HCEC 1CT (cell line): ENCODE data around the gene LDAH.
"Not testable (repeated sequence)": the region's sequence is repeated elsewhere in the genome, so short reads cannot be mapped to it uniquely, and the experiment has no call there.

Source experiments
- DNase-seq: peaks from one replicate; pipeline ENCODE4 v3.0.0-alpha.2; 2017

The LDAH gene

DNA sequence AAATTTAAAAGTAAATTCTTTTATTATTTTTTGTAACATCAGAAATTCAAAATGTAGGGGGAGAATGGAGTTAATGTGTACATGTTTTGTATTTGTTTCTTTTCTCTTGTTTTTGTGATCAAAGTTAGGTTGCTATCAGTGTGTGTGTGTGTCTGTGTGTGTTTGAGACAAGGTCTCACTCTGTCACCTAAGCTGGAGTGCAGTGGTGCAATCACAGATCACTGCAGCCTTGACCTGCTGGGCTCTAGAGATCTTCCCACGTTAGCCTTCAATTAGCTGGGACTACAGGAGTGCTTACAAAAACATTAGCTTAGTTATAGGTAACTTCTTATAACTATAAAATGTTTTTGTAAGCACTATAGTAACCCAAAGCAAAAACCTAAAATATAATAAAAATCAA is 105.3 kb downstream of the LDAH start:
- DNase-seq, result no peak

DNA sequence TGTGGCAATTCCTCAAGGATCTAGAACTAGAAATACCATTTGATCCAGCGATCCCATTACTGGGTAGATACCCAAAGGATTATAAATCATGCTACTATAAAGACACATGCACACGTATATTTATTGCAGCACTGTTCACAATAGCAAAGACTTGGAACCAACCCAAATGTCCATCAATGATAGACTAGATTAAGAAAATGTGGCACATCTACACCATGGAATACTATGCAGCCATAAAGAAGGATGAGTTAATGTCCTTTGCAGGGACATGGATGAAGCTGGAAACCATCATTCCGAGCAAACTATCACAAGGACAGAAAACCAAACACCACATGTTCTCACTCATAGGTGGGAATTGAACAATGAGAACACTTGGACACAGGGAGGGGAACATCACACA is 106.7 kb downstream of the LDAH start:
- DNase-seq, result not testable (repeated sequence)

DNA sequence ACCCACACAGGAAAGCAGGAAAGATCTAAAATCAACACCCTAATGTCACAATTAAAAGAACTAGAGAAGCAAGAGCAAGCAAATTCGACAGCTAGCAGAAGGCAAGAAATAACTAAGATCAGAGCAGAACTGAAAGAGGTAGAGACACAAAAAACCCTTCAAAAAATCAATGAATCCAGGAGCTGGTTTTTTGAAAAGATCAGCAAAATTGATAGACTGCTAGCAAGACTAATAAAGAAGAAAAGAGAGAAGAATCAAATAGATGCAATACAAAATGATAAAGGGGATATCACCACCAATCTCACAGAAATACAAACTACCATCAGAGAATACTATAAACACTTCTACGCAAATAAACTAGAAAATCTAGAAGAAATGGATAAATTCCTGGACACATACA is 108.5 kb downstream of the LDAH start:
- not testable (repeated sequence) for DNase-seq

DNA sequence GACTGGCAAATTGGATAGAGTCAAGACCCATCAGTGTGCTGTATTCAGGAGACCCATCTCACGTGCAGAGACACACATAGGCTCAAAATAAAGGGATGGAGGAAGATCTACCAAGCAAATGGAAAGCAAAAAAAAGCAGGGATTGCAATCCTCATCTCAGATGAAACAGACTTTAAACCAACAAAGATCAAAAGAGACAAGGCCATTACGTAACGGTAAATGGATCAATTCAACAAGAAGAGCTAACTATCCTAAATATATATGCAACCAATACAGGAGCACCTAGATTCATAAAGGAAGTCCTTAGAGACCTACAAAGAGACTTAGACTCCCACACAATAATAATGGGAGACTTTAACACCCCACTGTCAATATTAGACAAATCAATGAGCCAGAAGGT is 109.3 kb downstream of the LDAH start:
- not testable (repeated sequence) for DNase-seq

DNA sequence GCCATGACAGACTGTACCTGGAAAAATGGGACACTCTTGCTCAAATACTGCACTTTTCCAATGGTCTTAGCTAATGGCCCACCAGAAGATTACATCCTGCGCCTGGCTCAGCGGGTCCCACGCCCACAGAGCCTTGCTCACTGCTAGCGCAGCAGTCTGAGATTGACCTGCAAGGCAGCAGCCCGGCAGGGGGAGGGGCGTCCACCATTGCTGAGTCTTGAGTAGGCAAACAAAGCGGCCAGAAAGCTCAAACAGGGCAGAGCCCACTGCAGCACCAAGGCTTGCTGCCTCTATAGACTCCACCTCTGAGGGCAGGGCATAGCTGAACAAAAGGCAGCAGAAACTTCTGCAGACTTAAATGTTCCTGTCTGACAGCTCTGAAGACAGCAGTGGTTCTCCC is 111.3 kb downstream of the LDAH start:
- not testable (repeated sequence) for DNase-seq

DNA sequence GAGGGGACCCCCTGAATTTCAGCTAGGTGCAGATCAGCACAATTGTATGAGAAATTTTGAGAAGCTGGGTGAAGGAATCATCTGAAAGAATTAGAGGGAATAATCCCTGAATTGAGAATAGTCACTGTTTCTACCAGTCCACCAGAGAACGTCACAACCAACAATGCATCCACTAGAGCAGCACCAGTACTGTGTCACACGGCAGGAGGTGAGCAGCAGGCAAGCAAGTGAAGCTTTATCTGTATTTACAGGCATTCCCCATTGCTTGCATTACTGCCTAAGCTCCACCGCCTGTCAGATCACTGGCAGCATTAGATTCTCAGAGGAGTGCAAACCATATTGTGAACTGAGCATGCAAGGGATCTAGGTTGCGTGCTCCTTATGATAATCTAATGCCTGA is 115.3 kb downstream of the LDAH start:
- DNase-seq, result no peak

DNA sequence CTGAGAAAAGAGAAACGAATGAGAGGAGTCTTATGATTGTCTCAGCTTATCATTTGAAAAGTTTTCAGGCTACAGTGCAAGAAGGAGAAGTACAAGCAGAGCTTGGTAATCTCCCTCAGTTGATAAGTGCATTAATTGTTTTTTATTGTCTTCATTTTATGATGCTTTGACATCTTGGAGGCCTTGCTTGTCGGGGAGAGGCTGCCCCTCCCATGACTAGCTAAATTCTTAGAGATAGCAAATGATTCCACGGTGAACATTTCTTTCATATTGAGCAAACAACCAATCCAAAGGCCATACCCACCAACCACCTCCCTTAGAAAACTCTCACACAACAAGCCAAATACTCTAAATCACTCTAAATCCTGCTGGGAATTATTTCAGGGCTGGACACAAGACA is 116.1 kb downstream of the LDAH start:
- no peak for DNase-seq

DNA sequence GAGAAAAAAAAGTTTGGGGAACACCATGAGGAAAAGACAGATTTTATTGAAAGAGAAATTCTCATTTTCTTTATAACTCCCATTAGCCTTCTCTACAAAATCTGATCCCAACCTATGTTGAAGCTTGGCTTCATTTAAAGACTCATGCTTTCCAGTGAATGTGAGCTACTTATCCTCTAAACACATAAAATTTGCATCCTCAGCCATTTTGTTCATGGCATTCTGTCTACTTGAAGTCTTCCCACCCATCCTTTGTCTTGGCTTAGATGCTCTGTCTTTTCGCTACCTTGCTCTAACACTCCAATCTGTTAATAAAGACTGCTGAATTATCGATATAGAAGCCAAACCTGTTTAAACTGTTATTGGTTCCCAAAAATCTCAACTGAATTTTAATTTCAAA is 116.7 kb downstream of the LDAH start:
- no peak for DNase-seq

DNA sequence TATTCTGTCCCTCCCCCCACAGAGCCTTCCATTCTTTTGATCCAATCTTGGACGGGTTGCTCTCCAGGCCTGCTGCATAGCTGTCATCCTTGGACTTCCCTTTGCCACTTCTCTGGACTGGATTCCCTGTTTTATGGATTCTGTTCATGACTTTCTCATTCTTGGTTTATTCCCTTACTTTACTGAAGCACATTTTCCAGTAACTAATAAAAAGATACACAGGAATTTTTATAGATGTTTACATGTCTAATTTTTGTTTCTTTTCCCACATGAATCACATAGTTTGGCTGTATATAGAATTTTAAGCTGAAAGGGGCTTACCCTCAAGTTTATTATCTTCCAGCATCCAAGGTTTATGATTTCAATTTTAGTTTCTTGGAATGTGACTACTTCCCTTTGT is 118.0 kb downstream of the LDAH start:
- no peak for DNase-seq

DNA sequence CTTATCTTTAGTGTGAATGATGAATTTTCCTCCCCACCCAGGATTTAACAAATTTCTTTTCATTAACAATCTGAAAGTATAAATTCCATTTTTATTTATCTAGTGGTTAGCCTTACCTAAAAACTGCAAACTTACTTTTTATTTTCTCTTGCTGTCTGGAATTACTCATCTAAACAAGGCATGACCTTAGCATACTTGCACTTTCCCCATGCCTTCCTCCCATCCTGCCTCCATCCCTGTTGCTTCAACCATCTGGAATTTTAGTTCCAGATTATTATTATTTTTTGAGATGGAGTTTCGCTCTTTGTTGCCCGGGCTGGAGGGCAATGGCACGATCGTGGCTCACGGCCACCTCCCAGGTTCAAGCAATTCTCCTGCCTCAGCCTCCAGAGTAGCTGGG is 120.3 kb downstream of the LDAH start:
- peak; percentile 65 for DNase-seq

DNA sequence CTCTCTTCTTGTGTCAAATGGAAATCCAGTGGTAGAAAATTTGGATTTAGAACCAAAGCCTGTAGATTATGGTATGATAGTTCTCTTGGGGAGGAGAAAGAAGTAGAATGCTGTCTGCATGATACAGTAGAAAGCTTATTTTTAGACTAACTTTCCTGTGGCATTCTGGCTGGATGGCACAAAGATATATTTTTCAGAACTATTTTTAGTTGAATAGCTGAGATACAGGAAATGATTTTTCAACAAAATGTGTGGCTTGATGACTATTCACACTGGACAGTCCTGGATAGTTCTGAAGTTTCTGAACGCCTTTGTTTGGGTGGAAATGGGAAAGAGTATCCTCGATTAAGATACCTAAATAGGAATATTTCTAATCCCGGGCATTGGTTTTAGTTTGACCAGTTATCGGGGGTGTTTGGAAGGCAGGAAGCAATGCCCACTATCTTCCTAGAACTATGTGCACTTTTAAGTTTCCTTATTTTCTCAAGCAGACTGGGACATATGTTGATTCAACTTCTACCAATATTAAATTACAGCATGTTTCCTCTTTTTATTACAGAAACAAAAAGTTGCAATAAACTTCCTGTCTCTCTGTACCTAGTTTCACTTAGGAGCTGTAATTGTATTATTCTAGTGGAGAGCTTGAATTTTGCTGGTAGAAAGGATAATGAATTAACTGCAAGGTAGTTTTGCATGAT is 123.8 kb downstream of the LDAH start:
- no peak for DNase-seq

DNA sequence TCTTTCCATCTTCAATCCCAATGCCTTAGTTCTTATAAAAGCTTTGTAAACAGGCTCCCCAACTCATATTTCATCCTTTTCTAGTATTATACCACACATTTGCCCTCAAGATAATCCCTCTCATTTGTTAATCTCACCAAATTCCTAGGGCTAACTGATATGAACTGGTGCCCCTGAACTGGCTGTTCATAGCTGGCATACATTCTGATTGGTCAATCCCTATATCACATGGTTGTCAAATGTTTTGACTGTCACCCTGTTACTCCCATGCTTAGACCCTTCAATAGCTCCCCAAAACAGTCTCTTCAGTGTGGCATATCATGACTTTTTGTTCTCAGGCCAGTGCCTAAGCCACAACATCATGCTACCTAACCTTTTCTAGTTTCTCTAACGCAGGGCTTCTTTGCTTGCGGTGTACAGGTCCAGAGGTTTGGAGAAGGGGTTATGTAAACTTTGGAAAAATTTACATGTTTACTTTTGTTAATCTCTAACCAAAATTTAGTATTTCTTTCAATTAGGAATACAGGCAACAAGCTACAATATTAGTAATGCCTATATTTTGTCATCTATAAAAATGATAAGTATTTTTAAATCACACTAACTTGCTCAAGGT is 125.5 kb downstream of the LDAH start:
- DNase-seq, result no peak

DNA sequence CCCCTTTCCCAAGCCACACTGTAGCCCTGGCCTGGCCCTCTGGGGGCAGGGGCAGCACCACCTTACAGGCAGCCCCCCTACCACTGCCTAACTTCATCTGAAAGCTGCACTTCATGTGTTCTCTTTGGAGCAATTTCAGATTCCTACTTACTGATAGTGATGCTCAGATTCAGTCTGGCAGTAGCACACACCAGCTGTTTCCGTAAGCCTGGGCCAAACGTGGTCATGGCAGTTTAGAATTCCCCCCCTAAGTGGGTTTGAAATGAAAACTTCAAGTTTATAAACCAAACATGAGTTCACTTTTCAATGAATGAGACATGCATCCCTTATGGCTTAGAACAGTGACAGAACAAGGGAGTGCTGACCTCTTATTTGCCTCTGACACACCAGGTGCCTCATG is 126.5 kb downstream of the LDAH start:
- DNase-seq, result no peak

DNA sequence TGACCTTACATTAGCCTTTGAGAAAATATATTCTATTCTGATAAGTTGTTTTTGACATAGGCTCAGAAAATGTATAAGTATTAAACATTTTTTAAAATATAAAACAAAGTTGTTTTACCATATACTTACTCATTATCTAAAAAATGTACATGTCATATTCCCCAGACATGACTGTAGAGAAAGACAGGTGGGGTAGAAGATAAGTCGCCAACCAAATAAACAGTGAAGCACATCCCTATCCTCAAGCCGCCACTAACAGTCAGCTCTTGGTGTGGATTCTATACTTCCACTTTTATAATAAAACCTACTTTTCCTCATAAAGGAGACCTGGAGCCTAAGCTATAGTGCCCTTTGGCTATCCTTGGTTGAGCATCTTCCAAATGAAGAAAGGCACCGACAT is 129.6 kb downstream of the LDAH start:
- no peak for DNase-seq

DNA sequence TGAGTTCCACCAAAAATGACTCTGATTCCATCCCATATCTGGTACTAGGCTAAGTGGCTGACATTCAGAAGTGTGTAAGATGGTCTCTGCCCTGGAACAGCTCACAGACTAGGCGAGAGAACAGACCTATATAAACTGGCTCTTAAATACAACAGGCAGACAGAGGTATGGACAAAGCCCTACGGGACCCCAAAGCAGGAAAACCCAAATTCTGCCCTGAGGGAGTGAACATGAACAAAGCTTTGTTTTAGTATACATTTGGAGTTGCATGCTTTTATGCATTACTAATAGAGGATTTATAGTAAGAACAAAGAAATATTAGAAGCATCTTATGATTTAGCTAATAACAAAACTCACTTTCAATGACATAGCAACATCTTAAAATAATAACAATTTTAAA is 130.8 kb downstream of the LDAH start:
- DNase-seq, result no peak

DNA sequence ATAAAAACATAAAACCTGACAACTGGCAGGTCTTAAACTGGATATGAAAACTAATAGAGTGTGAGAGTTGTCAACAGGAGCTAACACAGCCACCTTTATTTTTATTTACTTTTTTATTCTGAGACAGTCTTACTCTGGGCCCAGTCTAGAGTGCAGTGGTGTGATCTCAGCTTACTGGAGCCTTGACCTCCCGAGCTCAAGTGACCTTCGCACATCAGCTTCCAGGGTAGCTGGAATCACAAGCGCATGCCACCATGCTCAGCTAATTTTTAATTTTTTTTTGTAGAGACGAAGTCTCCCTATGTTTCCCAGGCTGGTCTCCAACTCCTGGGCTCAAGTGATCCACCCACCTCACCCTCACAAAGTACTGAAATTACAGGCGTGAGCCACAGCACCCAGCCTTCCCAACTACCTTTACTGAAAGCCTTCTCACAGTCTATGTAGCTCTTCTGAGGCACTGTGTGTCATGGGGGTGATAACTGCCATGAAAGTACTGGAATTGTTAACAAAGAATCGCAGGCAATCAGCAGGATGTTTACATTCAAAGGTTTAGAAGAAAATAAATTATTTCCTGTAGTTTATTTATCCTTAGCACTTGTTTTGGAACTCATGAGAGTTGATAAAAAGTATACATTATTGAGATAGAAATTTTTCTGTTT is 131.7 kb downstream of the LDAH start:
- no peak for DNase-seq

DNA sequence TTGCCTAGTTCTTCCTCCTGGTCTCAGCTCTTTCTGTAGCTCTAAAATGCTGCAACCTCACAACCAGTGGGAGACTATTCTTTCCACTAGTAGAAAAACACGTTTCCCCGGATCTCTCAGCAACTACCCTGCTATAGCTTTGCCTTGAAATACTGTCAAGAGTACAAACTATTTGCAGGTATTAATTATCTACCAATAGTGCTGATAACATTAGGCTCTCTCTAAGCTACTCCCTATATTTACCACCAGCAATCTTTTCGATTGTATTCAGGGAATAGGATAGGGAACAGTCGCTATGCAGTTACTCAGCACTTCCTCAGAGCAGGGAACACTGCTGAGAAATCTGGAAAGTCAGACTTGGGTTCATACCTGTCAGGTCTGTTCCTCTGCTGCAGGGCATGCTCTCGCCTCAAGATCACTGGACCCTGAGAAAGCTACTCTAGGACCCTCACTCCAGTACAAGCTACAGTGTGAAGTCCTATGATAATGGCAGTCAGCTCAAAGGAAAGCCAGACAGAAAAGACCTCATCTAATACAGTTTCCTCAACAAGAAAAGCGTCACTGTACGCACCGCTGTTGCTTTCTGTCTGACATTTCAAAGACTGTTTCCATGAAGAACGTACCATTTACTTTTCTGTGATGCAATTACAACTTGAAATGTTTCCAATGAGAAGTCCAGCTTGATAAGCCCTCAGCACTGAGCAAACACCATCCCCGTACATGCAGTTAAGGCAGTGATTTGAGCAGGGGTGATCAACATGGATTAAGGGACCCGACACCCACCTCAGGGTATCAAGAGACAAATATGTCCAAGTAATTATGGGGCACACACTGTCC is 133.3 kb downstream of the LDAH start:
- DNase-seq, result no peak

DNA sequence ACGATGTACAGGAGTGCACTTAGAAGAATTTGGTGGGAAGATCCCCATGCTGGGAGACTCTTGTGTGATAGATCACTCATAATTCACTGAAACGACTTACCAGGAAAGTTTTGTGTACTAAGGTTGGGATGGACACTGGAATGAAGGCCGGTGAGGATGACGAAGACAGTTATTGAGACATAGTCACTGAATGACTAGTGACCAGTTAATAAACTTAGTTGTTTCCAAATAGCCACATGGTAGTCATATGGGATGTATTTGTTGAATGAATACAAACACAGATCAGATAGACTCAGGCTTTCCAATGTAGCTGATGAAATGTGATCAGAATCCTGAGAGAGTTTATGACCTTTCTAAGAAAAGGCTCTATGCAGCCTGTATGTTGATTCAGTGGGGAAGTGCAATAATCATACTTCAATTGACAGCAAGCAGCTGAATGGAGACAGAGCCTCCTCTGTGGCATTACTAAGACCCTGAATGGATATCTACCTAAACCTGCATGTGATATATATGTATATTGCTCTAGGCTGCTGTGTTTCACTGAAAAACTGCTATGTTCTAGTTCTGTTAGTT is 135.6 kb downstream of the LDAH start:
- no peak for DNase-seq

DNA sequence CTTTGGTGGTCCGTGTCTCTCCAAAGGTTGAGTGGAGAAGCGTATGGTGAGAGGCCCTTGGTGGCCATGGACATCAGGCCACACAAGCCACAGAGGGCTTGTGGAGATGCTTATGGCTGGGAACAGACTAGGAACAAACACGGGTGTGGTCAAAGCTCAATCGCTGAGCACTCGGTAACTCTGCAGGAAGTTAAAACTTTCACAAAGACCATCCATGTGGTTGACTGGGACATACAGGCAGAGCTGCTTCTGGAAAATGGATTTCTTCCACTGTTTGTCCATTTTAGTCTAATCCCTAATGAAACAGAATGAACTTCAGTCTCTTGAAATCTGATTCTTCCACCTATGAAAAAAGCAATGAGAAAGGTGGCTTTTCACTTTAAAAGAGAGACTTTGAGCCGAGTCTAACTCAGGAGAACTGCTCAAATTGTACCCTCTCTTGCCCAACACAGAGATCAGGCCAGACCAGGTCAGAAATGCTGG is 138.3 kb downstream of the LDAH start:
- no peak for DNase-seq

DNA sequence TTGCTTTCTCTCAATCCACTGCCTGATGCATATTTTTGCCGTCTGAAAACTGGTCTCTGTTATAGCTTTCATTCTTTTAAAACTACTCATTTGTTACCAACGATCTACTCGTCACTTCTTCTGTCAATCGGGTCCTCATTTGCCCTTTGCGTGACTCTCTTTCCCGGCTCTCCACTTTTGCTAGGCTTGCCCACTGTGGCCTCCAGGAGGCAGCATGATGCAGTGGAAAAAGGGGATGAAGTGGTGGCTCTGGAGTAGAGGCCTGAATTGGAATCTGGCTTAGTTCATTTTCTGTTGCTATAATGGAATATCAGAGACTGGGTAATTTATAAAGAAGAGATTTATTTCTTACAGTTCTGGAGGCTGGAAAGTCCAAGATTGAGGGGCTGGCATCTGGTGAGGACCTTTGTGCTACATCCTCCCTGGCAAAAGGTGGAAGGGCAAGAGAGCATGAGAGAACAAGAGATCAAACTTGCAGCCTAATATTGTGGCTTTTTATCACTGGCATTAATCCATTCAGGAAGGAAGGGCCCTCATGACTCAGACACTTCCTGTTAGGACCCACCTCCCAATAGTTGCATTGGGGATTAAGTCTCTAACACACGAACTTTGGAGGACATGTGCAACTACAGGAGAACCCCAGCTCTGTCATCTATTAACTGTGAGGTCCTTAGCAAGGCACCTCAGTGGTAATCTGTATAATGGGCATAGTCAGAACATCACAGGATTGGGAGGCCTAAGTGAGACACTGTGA is 140.6 kb downstream of the LDAH start:
- peak; percentile 25 for DNase-seq

DNA sequence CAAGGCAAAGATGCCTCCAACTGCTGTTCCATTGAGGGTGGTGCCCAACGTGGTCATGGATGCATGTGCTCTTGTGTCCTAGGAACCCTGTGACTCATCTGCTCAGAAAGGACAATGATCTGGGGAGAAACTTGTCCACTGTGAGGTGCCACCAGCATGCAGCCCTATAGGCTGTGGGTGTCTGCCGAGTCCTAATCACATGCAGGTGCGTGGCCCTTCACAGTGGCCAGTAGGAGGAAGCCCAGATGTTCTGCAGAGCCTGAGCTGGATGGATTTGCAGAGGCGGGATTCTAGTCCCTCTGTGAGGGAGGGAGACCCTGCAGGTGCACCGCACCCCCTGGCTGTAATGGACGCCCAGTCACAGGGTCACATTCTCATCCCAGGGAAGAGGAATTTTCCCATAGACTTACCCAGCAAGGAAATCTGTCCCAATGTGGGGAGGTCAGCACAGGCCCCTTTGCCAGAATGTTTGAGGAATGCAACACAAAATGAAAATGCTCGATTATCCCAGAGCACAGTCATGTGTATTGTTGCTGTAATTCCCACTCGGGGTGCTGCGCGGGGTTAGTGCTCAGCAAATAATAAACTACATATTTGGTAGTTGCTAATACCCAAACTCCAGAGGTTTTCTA is 142.0 kb downstream of the LDAH start:
- DNase-seq, result no peak

DNA sequence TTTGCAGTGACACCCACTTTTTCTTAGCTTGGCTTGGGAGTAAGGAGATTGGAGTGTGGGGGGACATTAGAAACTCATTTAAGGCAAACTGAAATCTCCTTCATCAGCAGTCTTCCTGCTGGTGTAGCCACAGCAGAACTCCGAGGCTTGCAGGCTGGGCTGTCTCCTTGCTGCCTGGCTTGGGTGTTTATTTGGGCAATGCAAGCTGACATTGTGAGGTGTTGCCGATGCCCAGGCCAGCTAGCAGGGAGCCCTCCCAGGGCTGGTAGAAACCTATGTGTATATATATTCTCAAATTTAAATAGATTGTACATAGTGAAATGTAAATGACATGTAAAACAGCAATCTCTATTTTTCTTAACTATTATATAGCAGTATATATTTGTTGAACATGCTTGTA is 144.1 kb downstream of the LDAH start:
- no peak for DNase-seq
